Astrocyte (in vitro differentiated cells and primary cell): ENCODE results near the gene MMP14.

Experiments used
- CTCF ChIP-seq: IDR thresholded peaks from 2 replicates; pipeline ENCODE4 v1.5.1; 2011; ENCODE audit warnings: low read depth, mild to moderate bottlenecking, inconsistent platforms, low read length, moderate library complexity; ENCODE audit not compliant: insufficient read depth
- EZH2 ChIP-seq: IDR thresholded peaks from 2 replicates; pipeline ENCODE4 v1.6.1; 2012; ENCODE audit warnings: mild to moderate bottlenecking, low read length, inconsistent platforms; ENCODE audit not compliant: insufficient read depth

- TF ChIP-seq CTCF (no peak), EZH2 (no peak)
Measured at GRCh38 chr14:22892488-22892887, 56.1 kb downstream of the MMP14 start.
